Tibial nerve (tissue), 4 donors: ENCODE results near the gene AFMID.

Experiments used
- EP300 ChIP-seq, 2 donors: sonication (generic); formaldehyde crosslinking; IDR thresholded peaks; one replicate each; pipeline ENCODE4 v1.6.1; 2017; ENCODE audit warnings: antibody characterized with exemption in 2 of 2, mild to moderate bottlenecking in 1 of 2
- POLR2A ChIP-seq, 2 donors: fragments of 450-650 bp; IDR thresholded peaks; one replicate each; pipeline ENCODE4 v1.6.1; 2017; ENCODE audit warnings: antibody characterized with exemption in 2 of 2, mild to moderate bottlenecking in 2 of 2, moderate library complexity in 2 of 2
- TF ChIP-seq, protein P1 (sequence below), 5 experiments: fragments of 200-600 bp in 3 of 5; fragments of 450-650 bp in 2 of 5; sonication (generic) in 3 of 5; IDR thresholded peaks; one replicate each; pipeline ENCODE4 v1.5.1; 2016 to 2019; ENCODE audit warnings: antibody characterized with exemption in 5 of 5, mild to moderate bottlenecking in 3 of 5, moderate library complexity in 2 of 5

GRCh38 chr17:78164748-78165607 is 22.2 kb upstream of the AFMID start:
- TF ChIP-seq POLR2A (IDR thresholded peaks at IDR 0.05): no peak
- TF ChIP-seq, protein P1, sequence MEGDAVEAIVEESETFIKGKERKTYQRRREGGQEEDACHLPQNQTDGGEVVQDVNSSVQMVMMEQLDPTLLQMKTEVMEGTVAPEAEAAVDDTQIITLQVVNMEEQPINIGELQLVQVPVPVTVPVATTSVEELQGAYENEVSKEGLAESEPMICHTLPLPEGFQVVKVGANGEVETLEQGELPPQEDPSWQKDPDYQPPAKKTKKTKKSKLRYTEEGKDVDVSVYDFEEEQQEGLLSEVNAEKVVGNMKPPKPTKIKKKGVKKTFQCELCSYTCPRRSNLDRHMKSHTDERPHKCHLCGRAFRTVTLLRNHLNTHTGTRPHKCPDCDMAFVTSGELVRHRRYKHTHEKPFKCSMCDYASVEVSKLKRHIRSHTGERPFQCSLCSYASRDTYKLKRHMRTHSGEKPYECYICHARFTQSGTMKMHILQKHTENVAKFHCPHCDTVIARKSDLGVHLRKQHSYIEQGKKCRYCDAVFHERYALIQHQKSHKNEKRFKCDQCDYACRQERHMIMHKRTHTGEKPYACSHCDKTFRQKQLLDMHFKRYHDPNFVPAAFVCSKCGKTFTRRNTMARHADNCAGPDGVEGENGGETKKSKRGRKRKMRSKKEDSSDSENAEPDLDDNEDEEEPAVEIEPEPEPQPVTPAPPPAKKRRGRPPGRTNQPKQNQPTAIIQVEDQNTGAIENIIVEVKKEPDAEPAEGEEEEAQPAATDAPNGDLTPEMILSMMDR (IDR thresholded peaks at IDR 0.05): no peak
- TF ChIP-seq EP300 (IDR thresholded peaks at IDR 0.05): no peak
